Measurements from ENCODE around the gene RAB5A.
"Not testable (repeated sequence)": the region's sequence is repeated elsewhere in the genome, so short reads cannot be mapped to it uniquely, and the experiment has no call there.

RAB5A gene

GRCh38 chr3:19950316-19950715 lies 3.4 kb downstream of the RAB5A start:
- no peak for DNase-seq

GRCh38 chr3:19954676-19955075 lies 7.8 kb downstream of the RAB5A start:
- DNase-seq = no peak

- DNase-seq = not testable (repeated sequence)
Observed at GRCh38 chr3:19957354-19957753, 10.5 kb downstream of the RAB5A start.

- no peak for DNase-seq
Observed at GRCh38 chr3:19959505-19959904, 12.6 kb downstream of the RAB5A start.

GRCh38 chr3:19960696-19961095 lies 13.8 kb downstream of the RAB5A start:
- no peak for DNase-seq

GRCh38 chr3:19961960-19962359 lies 15.1 kb downstream of the RAB5A start:
- no peak for DNase-seq

GRCh38 chr3:19967208-19967607 lies 20.3 kb downstream of the RAB5A start:
- DNase-seq = no peak

GRCh38 chr3:19967812-19968211 lies 20.9 kb downstream of the RAB5A start:
- DNase-seq = no peak

GRCh38 chr3:19970327-19970726 lies 23.4 kb downstream of the RAB5A start:
- no peak for DNase-seq

GRCh38 chr3:19972054-19972453 lies 25.2 kb downstream of the RAB5A start:
- no peak for DNase-seq

- not testable (repeated sequence) for DNase-seq
Observed at GRCh38 chr3:19988904-19989303, 42.0 kb downstream of the RAB5A start.

GRCh38 chr3:19994796-19995195 lies 47.9 kb downstream of the RAB5A start:
- DNase-seq = no peak

- DNase-seq = no peak
Observed at GRCh38 chr3:19997502-19997901, 50.6 kb downstream of the RAB5A start.

GRCh38 chr3:20001932-20002331 lies 55.0 kb downstream of the RAB5A start:
- DNase-seq = no peak

GRCh38 chr3:20007960-20008359 lies 61.1 kb downstream of the RAB5A start:
- DNase-seq = no peak

GRCh38 chr3:20008646-20009045 lies 61.7 kb downstream of the RAB5A start:
- DNase-seq = no peak

- no peak for DNase-seq
Observed at GRCh38 chr3:20012164-20012563, 65.3 kb downstream of the RAB5A start, which contains the start of gene PP2D1. PP2D1 (minus strand) TSS chr3:20012264; CDS start chr3:20012072, 192 bp downstream.

- DNase-seq = no peak
Observed at GRCh38 chr3:20013396-20013795, 66.5 kb downstream of the RAB5A start.

- DNase-seq = no peak
Observed at GRCh38 chr3:20015525-20015924, 68.6 kb downstream of the RAB5A start.

- DNase-seq = not testable (repeated sequence)
Observed at GRCh38 chr3:20016076-20016475, 69.2 kb downstream of the RAB5A start.

GRCh38 chr3:20022954-20023622 lies 76.2 kb downstream of the RAB5A start:
- no peak for DNase-seq

- no peak for DNase-seq
Observed at GRCh38 chr3:20023623-20024405, 76.9 kb downstream of the RAB5A start.

- DNase-seq = no peak
Observed at GRCh38 chr3:20027136-20027535, 80.2 kb downstream of the RAB5A start.

GRCh38 chr3:20028905-20029331 lies 82.0 kb downstream of the RAB5A start:
- no peak for DNase-seq
